GM23338 (cell line): Measurements from ENCODE around the gene DCN. TPM values are rescaled to one million over a fixed set of nuclear protein-coding genes. Genes with fewer than 3 reads are reported as not detected.

Experiments used
- ATAC-seq: fragments of 200-7000 bp; cut with Tn5 transposase; 3 replicates; pipeline ENCODE4 v1.9.1; 2020
- DNase-seq: peaks from one replicate; pipeline ENCODE4 v3.0.0-alpha.2; 2015; ENCODE audit warnings: low spot score
- H2AFZ ChIP-seq: fragments of 200-600 bp; sonication (generic); 2 replicates; pipeline ENCODE4 v1.8.0; 2016; ENCODE audit warnings: antibody characterized with exemption, mild to moderate bottlenecking, moderate library complexity
- H3F3A ChIP-seq: fragments of 200-600 bp; sonication (generic); replicated peaks from 2 replicates; pipeline ENCODE4 v1.8.0; 2017; ENCODE audit warnings: antibody characterized with exemption, mixed run types, low read depth
- H3K27ac ChIP-seq: fragments of 200-600 bp; sonication (generic); 2 replicates; pipeline ENCODE4 v1.6.1; 2016; ENCODE audit warnings: low read depth
- H3K27me3 ChIP-seq: fragments of 200-600 bp; sonication (generic); 2 replicates; pipeline ENCODE4 v1.8.0; 2016; ENCODE audit warnings: mild to moderate bottlenecking, mixed run types, moderate library complexity; ENCODE audit not compliant: insufficient read depth
- H3K36me3 ChIP-seq: fragments of 200-600 bp; sonication (generic); 2 replicates; pipeline ENCODE4 v1.8.0; 2016; ENCODE audit warnings: mild to moderate bottlenecking; ENCODE audit not compliant: insufficient read depth
- H3K4me1 ChIP-seq: fragments of 200-600 bp; sonication (generic); 2 replicates; pipeline ENCODE4 v1.8.0; 2016; ENCODE audit warnings: mild to moderate bottlenecking, moderate library complexity; ENCODE audit not compliant: insufficient read depth
- H3K4me2 ChIP-seq: fragments of 200-600 bp; sonication (generic); 2 replicates; pipeline ENCODE4 v1.7.1; 2017; ENCODE audit warnings: mixed run types
- H3K4me3 ChIP-seq: fragments of 200-600 bp; sonication (generic); 2 replicates; pipeline ENCODE4 v1.6.1; 2016; ENCODE audit warnings: mixed run types
- H3K79me2 ChIP-seq: fragments of 200-600 bp; sonication (generic); replicated peaks from 2 replicates; pipeline ENCODE4 v1.8.0; 2017; ENCODE audit warnings: mild to moderate bottlenecking; ENCODE audit not compliant: insufficient read depth
- H3K9me2 ChIP-seq: fragments of 200-600 bp; sonication (generic); 2 replicates; pipeline ENCODE4 v1.8.0; 2017; ENCODE audit not compliant: insufficient read depth
- H4K20me1 ChIP-seq: fragments of 200-600 bp; sonication (generic); replicated peaks from 2 replicates; pipeline ENCODE4 v1.8.0; 2017; ENCODE audit warnings: mild to moderate bottlenecking; ENCODE audit not compliant: insufficient read depth
- H3K27ac Mint-ChIP-seq: 2 replicates; pipeline ENCODE4 v1.8.0; 2020; ENCODE audit warnings: inconsistent platforms, mild to moderate bottlenecking, moderate library complexity, mixed read lengths
- H3K27me3 Mint-ChIP-seq: 3 replicates; pipeline ENCODE4 v1.8.0; 2022; ENCODE audit warnings: low read depth, mild to moderate bottlenecking, moderate library complexity, mixed read lengths, inconsistent platforms; ENCODE audit not compliant: insufficient read depth, poor library complexity
- H3K36me3 Mint-ChIP-seq: 3 replicates; pipeline ENCODE4 v1.8.0; 2021; ENCODE audit warnings: low read depth, mild to moderate bottlenecking, inconsistent platforms, moderate library complexity, mixed read lengths
- H3K4me1 Mint-ChIP-seq: 3 replicates; pipeline ENCODE4 v1.8.0; 2020; ENCODE audit warnings: mild to moderate bottlenecking, inconsistent platforms, mixed read lengths
- H3K4me3 Mint-ChIP-seq: 3 replicates; pipeline ENCODE4 v1.8.0; 2021; ENCODE audit warnings: moderate library complexity, mild to moderate bottlenecking, inconsistent platforms, mixed read lengths
- H3K9me3 Mint-ChIP-seq: 3 replicates; pipeline ENCODE4 v1.8.0; 2020; ENCODE audit warnings: moderate library complexity, mild to moderate bottlenecking, inconsistent platforms, mixed read lengths
- CREB1 ChIP-seq: fragments of 250-450 bp; sonication (Bioruptor Pico); IDR thresholded peaks from 2 replicates; pipeline ENCODE4 v1.5.0; 2020; ENCODE audit warnings: low read depth, mild to moderate bottlenecking, moderate library complexity
- CTCF ChIP-seq, 2 experiments: fragments of 200-600 bp in 1 of 2; sonication (generic) in 1 of 2; conservative IDR thresholded peaks; 2 replicates each; pipeline versions ENCODE4 v1.5.1 to v1.6.1; 2016 to 2017; ENCODE audit warnings: antibody characterized with exemption in 2 of 2, low read depth in 2 of 2, mild to moderate bottlenecking in 2 of 2, moderate library complexity in 1 of 2
- ETS1 ChIP-seq: IDR thresholded peaks from 2 replicates; pipeline ENCODE4 v1.6.1; 2016; ENCODE audit warnings: antibody characterized with exemption
- EZH2 ChIP-seq: fragments of 200-600 bp; sonication (generic); IDR thresholded peaks from one replicate; pipeline ENCODE4 v1.8.0; 2017; ENCODE audit warnings: antibody characterized with exemption, mild to moderate bottlenecking, low read depth; ENCODE audit not compliant: unreplicated experiment
- EZH2phosphoT487 ChIP-seq: fragments of 200-600 bp; sonication (generic); IDR thresholded peaks from one replicate; pipeline ENCODE4 v1.8.1; 2018; ENCODE audit warnings: antibody characterized with exemption; ENCODE audit not compliant: unreplicated experiment
- JUNB ChIP-seq: IDR thresholded peaks from one replicate; pipeline ENCODE4 v1.6.1; 2016; ENCODE audit warnings: antibody characterized with exemption; ENCODE audit not compliant: unreplicated experiment
- NANOG ChIP-seq: IDR thresholded peaks from 2 replicates; pipeline ENCODE4 v1.6.1; 2016; ENCODE audit warnings: antibody characterized with exemption, borderline replicate concordance
- POLR2AphosphoS5 ChIP-seq: IDR thresholded peaks from 2 replicates; pipeline ENCODE4 v1.6.1; 2016; ENCODE audit warnings: antibody characterized with exemption, low read depth
- STAT1 ChIP-seq: IDR thresholded peaks from one replicate; pipeline ENCODE4 v1.6.1; 2016; ENCODE audit warnings: antibody characterized with exemption; ENCODE audit not compliant: unreplicated experiment
- ZNF114 ChIP-seq: fragments of 250-450 bp; sonication (Bioruptor Pico); IDR thresholded peaks from 2 replicates; pipeline ENCODE4 v1.5.0; 2020; ENCODE audit warnings: mild to moderate bottlenecking, moderate library complexity
- ZNF331 ChIP-seq: fragments of 250-450 bp; sonication (Bioruptor Pico); IDR thresholded peaks from 2 replicates; pipeline ENCODE4 v1.5.0; 2020; ENCODE audit warnings: low read depth, mild to moderate bottlenecking, moderate library complexity
- ZNF462 ChIP-seq: fragments of 250-450 bp; sonication (Bioruptor Pico); IDR thresholded peaks from 2 replicates; pipeline ENCODE4 v1.5.0; 2020; ENCODE audit warnings: mild to moderate bottlenecking, moderate library complexity
- polyA plus RNA-seq: library from polyadenylated mRNA; unstranded; fragments of >200 nt; fragmentation: Nextera tagmentation; extraction: Ambion mirVana; gene quantifications from 2 replicates; pipeline ENCODE4 v1.2.1, GENCODE V29; 2016
- total RNA-seq: library from RNA; depleted of rRNA; stranded (reverse); fragments of >200 nt; shearing (Covaris generic); gene quantifications from 2 replicates; pipeline ENCODE4 v1.2.3, GENCODE V29; 2014
- TF ChIP-seq, protein P1 (sequence below): IDR thresholded peaks from one replicate; pipeline ENCODE4 v1.6.1; 2018; ENCODE audit warnings: antibody characterized with exemption; ENCODE audit not compliant: unreplicated experiment

The DCN gene
- total and polyA plus RNA-seq, 2 experiments from 2014 or later: not detected

GRCh38 chr12:91142221-91142631 lies 40.4 kb downstream of the DCN start:
- H3K36me3 Mint-ChIP-seq: no peaks in the 10 kb centered on the region
- TF ChIP-seq CREB1 (CRISPR knock-in tag) (no peak), JUNB (no peak), POLR2AphosphoS5 (no peak), ZNF114 (CRISPR knock-in tag) (no peak), CTCF (conservative IDR thresholded peaks at IDR 0.05; ENCODE audit: low read depth in 2 of 2) (no peak), EZH2 (no peak), NANOG (no peak), STAT1 (no peak), ZNF462 (no peak), ETS1 (no peak), EZH2phosphoT487 (no peak), ZNF331 (CRISPR knock-in tag) (no peak)
- TF ChIP-seq, protein P1, sequence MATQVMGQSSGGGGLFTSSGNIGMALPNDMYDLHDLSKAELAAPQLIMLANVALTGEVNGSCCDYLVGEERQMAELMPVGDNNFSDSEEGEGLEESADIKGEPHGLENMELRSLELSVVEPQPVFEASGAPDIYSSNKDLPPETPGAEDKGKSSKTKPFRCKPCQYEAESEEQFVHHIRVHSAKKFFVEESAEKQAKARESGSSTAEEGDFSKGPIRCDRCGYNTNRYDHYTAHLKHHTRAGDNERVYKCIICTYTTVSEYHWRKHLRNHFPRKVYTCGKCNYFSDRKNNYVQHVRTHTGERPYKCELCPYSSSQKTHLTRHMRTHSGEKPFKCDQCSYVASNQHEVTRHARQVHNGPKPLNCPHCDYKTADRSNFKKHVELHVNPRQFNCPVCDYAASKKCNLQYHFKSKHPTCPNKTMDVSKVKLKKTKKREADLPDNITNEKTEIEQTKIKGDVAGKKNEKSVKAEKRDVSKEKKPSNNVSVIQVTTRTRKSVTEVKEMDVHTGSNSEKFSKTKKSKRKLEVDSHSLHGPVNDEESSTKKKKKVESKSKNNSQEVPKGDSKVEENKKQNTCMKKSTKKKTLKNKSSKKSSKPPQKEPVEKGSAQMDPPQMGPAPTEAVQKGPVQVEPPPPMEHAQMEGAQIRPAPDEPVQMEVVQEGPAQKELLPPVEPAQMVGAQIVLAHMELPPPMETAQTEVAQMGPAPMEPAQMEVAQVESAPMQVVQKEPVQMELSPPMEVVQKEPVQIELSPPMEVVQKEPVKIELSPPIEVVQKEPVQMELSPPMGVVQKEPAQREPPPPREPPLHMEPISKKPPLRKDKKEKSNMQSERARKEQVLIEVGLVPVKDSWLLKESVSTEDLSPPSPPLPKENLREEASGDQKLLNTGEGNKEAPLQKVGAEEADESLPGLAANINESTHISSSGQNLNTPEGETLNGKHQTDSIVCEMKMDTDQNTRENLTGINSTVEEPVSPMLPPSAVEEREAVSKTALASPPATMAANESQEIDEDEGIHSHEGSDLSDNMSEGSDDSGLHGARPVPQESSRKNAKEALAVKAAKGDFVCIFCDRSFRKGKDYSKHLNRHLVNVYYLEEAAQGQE: no peak
- H3F3A ChIP-seq: no peaks in the 10 kb centered on the region
- no peak overlapping the region for H3K27ac ChIP-seq
- H3K27me3 ChIP-seq: no peaks in the 10 kb centered on the region
- peaks cover 2% of the 10 kb centered on the region for H3K27me3 Mint-ChIP-seq
- no peak overlapping the region for H3K27ac Mint-ChIP-seq
- H3K4me3 ChIP-seq: no peak overlapping the region
- ATAC-seq: no peak
- no peaks in the 10 kb centered on the region for H3K36me3 ChIP-seq
- no peaks in the 10 kb centered on the region for H3K79me2 ChIP-seq
- no peaks in the 10 kb centered on the region for H3K4me1 ChIP-seq
- no peaks in the 10 kb centered on the region for H3K9me3 Mint-ChIP-seq
- H4K20me1 ChIP-seq: no peaks in the 10 kb centered on the region
- peaks cover 4% of the 10 kb centered on the region; the same call in 2 of the 3 replicates for H3K4me1 Mint-ChIP-seq
- H2AFZ ChIP-seq: no peak overlapping the region
- H3K4me3 Mint-ChIP-seq: no peak overlapping the region
- DNase-seq: no peak
- H3K9me2 ChIP-seq: no peaks in the 10 kb centered on the region
- no peak overlapping the region for H3K4me2 ChIP-seq
